NB4 (cell line): ENCODE measurements around the gene DKC1.

Experiments used
- CTCF ChIP-seq: IDR thresholded peaks from one replicate; pipeline ENCODE4 v1.5.1; 2012; ENCODE audit warnings: low read depth, low read length
- MAX ChIP-seq: IDR thresholded peaks from 2 replicates; pipeline ENCODE4 v1.6.1; 2011; ENCODE audit warnings: low read depth, low read length
- MYC ChIP-seq: IDR thresholded peaks from 2 replicates; pipeline ENCODE4 v1.6.1; 2011; ENCODE audit warnings: low read depth, low read length

GRCh38 chrX:154728431-154729190 lies 34.1 kb upstream of the DKC1 start:
- no peak for TF ChIP-seq MYC
- no peak for TF ChIP-seq CTCF
- TF ChIP-seq MAX = no peak
